Iris pigment epithelial cell (primary cell): ENCODE results near the gene DCX.

ENCODE experiments used
- DNase-seq: peaks from one replicate; pipeline ENCODE4 v3.0.0-alpha.2; 2011; ENCODE audit warnings: low read depth

DCX gene

GRCh38 chrX:111309083-111309482, 102.9 kb downstream of the DCX start:
- no peak for DNase-seq

DNA sequence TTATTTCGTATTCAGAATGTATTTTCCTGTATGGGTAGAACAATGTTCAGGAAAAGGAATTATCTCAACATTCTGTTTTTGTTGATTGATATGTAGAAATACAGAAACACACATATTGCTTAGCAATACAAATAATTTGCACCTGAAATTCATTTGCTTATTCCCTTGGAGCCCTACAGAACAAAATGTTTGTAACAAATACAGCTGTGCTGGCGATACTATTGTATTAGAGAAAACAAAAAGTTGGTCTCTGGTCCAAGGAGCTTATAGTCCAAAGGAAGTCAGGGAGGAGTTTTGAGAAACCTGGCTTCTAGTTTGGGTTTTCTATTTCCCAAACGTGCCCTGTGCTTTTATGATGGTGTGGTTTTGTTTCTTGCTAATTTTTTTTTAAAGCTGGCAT, 104.0 kb downstream of the DCX start:
- DNase-seq = no peak

- no peak for DNase-seq
Observed at GRCh38 chrX:111302284-111302683, 109.7 kb downstream of the DCX start.

GRCh38 chrX:111288841-111289240, 123.2 kb downstream of the DCX start:
- no peak for DNase-seq

- DNase-seq = no peak
Observed at GRCh38 chrX:111284631-111285293, 127.2 kb downstream of the DCX start.

- DNase-seq = no peak
Observed at GRCh38 chrX:111283446-111283845, 128.5 kb downstream of the DCX start.

GRCh38 chrX:111282991-111283390, 129.0 kb downstream of the DCX start:
- DNase-seq = no peak

- DNase-seq = no peak
Observed at GRCh38 chrX:111282139-111282538, 129.9 kb downstream of the DCX start.

DNA sequence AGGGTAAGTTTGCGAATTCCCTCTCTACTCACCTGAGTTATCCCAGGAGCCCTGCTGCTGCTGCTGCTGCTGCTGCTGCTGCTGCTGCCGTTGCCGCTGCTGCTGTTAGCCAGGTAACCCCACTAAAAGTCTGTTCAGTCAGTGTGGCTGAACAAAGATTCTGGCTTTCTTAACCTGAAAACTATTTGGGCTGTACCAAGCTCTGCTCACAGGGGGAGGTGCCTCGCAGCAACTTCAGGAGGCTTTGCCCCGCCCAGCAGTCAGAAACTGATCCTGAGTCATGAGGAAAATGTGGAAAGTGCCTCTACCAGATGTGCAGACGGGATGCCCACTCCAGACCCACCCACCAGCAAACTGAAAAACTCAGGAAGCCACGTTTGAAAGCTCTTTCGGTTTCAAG, 141.7 kb downstream of the DCX start, which contains the start of gene CAPN6:
Gene CAPN6, minus strand, starts transcription at position 145 of the 400 bp plus-strand sequence. CDS start 6,547 bp downstream, outside the sequence.
- peak; percentile 12 for DNase-seq

DNA sequence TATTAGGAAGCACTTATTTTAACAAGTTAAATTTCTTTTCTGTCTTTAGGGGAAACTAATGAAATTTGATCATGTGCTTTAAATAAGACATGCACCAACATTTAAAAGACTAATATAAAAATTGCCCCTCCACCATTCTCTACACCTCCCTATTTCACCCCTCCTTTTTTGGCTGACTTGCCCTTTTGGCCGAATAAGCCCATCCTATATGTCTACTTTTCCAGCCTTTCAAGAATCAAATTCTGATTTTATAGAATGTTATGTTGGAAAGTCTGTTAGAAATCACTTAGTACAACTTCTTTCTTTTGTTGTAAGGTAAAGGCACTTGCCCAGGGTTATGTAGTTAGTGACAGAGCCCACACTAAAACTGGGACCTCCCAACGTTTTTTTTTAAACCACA, 143.5 kb downstream of the DCX start:
- no peak for DNase-seq

- no peak for DNase-seq
Observed at GRCh38 chrX:111265486-111265885, 146.5 kb downstream of the DCX start.

GRCh38 chrX:111264385-111264784, 147.6 kb downstream of the DCX start:
- no peak for DNase-seq

DNA sequence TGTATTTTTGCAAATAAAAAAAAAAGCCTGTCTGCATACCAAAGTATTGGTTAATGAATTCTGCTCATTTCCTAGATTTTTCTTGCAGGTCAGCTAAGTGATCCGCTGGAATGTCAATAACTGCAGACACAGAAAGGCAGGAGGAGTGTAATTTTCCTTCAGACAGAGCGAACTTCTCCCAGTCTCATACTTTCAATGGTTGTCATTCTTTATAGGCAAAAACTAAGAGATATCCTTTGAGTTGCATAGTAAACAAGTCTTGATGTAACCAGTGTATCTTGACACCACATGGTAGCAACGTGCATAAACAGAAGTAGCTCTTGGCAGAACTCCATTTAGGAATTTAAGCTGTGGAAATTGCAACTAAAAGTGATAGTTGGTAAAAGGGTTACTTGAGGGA, 149.9 kb downstream of the DCX start:
- peak; percentile 14 for DNase-seq

DNA sequence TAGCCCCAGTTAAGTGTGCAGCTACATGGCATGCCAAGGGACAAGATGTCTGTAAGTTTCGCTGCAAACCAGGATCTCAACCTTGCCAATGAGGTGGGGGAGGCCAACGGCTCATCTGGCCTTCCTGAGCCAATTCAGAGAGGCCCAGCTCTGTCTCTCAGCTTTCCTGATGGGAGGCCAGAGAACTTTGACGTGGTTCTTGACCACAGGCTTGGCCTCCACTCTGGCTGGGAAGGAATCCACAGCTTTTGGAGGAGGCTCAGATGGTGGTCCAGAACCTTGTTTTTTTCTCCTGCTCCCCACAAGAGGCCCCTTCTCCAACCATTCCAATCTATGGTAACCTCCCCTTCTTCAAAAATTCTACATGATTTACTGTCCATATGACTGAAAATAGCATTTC, 151.5 kb downstream of the DCX start:
- DNase-seq = no peak

DNA sequence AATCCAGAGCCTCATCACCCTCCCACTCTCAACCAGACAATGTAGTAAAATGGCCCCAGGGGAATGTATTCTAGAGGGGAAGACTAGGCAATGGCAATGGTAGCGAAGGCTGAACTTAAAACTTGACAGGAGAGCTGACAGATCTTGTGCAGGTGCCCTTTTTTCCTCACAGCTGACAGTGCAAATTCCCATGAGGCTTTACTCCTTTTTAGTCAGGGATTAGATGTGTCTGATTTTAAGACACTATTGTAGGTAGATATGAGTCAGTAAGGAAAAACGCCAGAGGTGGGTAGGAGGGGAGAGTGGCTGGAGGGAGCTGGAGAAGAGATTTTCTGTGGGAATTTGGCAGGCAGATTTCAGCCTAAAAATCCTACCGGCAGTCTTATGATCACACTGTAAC, 152.4 kb downstream of the DCX start:
- no peak for DNase-seq

GRCh38 chrX:111257733-111258132, 154.3 kb downstream of the DCX start:
- DNase-seq = no peak

GRCh38 chrX:111254896-111255693, 156.9 kb downstream of the DCX start:
- DNase-seq = no peak

DNA sequence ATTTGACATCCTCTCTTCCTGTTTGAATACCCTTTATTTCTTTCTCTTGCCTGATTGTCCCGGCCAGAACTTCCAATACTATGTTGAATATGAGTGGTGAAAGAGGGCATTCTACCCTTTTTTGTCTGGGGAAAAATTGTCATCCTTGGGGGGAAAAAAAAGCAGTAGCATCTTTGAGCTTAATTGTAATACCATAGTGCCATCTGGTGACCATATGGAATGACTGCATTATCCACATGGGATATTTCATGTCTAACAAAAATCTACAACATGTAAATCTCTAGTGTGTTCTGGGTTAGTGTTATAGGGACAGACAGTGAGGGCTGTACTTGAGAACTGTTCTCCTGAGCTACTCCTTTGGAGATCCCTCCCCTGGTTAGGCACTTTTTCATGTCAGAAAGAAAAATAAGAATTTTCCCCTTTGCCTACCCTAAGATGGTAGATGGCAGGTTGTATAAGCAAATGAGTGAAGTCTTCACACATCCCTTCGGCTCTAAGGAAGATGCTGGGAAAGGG, 167.7 kb downstream of the DCX start:
- peak; percentile 27 for DNase-seq
